ENCODE results near the gene STEAP1B. TPM values are rescaled to one million over a fixed set of nuclear protein-coding genes. Genes with fewer than 3 reads are reported as not detected.

The STEAP1B gene
- total and polyA plus RNA-seq, 2 experiments from 2014 or later: 0.16 TPM; not detected in 1

DNA sequence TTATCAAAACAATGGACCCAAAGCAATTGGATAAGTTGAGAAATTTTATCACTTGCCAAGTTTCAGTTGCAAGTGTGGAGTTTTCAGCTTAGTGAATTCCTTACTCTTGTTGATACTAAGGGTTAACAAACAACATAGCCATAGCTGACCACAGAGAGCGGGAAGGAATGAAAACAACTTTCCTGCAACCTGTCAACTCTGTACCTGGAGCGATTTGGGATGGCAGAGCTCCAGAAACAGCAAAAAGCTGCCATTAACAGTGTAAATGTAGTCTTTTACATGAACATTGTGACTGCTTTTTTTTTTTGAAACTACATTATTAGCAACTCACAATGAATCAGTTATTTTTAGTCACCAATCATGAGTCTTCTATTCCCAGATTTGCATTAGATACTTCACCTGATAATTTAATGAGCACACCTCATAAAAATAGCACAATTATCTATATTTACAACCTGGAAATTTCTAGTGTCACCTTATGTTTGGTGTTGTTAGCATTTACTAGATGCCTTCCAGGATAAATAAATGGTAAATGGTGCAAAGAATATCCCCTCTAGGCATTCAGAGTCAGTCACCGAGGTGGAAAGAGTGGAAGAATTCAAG is 95.5 kb downstream of the STEAP1B start:
- H3K4me3 ChIP-seq: no peak overlapping the region
- no peaks in the 10 kb centered on the region for H3K36me3 ChIP-seq
- no peaks in the 10 kb centered on the region for H3K9me3 ChIP-seq (ENCODE audit: low read depth)
- H3K27me3 ChIP-seq: no peaks in the 10 kb centered on the region
- TF ChIP-seq CTCF (IDR thresholded peaks at IDR 0.05; ENCODE audit: low read depth, low read length): no peak
- H3K4me1 ChIP-seq (ENCODE audit: low read depth): no peaks in the 10 kb centered on the region
- H3K27ac ChIP-seq: no peak overlapping the region
- DNase-seq (ENCODE audit: low read depth in 1 of 2, low spot score in 1 of 2): no peak

- TF ChIP-seq CTCF (IDR thresholded peaks at IDR 0.05; ENCODE audit: low read depth, low read length): no peak
- Histone ChIP-seq H3K27me3 (no peaks in the 10 kb centered on the region), H3K36me3 (no peaks in the 10 kb centered on the region), H3K4me1 (ENCODE audit: low read depth) (no peaks in the 10 kb centered on the region), H3K9me3 (ENCODE audit: low read depth) (no peaks in the 10 kb centered on the region), H3K4me3 (no peak overlapping the region), H3K27ac (no peak overlapping the region)
- no peak for DNase-seq (ENCODE audit: low read depth in 1 of 2, low spot score in 1 of 2)
These were observed 96.6 kb downstream of the STEAP1B start for GRCh38 chr7:22403344-22403743.

- Histone ChIP-seq H3K9me3 (ENCODE audit: low read depth) (no peaks in the 10 kb centered on the region), H3K27me3 (no peaks in the 10 kb centered on the region), H3K4me3 (no peak overlapping the region), H3K36me3 (no peaks in the 10 kb centered on the region), H3K4me1 (ENCODE audit: low read depth) (no peaks in the 10 kb centered on the region), H3K27ac (no peak overlapping the region)
- no peak for DNase-seq (ENCODE audit: low read depth in 1 of 2, low spot score in 1 of 2)
- no peak for TF ChIP-seq CTCF (IDR thresholded peaks at IDR 0.05; ENCODE audit: low read depth, low read length)
These were observed 97.7 kb downstream of the STEAP1B start for GRCh38 chr7:22402250-22402649.

GRCh38 chr7:22400936-22401553 is 98.9 kb downstream of the STEAP1B start:
- no peak overlapping the region for H3K4me3 ChIP-seq
- no peak for TF ChIP-seq CTCF (IDR thresholded peaks at IDR 0.05; ENCODE audit: low read depth, low read length)
- H3K9me3 ChIP-seq (ENCODE audit: low read depth): no peaks in the 10 kb centered on the region
- no peak overlapping the region for H3K27ac ChIP-seq
- H3K27me3 ChIP-seq: no peaks in the 10 kb centered on the region
- no peaks in the 10 kb centered on the region for H3K36me3 ChIP-seq
- H3K4me1 ChIP-seq (ENCODE audit: low read depth): no peaks in the 10 kb centered on the region
- no peak for DNase-seq (ENCODE audit: low read depth in 1 of 2, low spot score in 1 of 2)

GRCh38 chr7:22400150-22400814 is 99.7 kb downstream of the STEAP1B start:
- Histone ChIP-seq H3K9me3 (ENCODE audit: low read depth) (no peaks in the 10 kb centered on the region), H3K4me1 (ENCODE audit: low read depth) (no peaks in the 10 kb centered on the region), H3K36me3 (no peaks in the 10 kb centered on the region), H3K27ac (no peak overlapping the region), H3K4me3 (no peak overlapping the region), H3K27me3 (no peaks in the 10 kb centered on the region)
- no peak for TF ChIP-seq CTCF (IDR thresholded peaks at IDR 0.05; ENCODE audit: low read depth, low read length)
- no peak for DNase-seq (ENCODE audit: low read depth in 1 of 2, low spot score in 1 of 2)
